Measurements from ENCODE around the gene KRT28.

Gene KRT28

GRCh38 chr17:40809721-40810421 lies 10.1 kb upstream of the KRT28 start:
- Mint-ChIP-seq H3K4me1 (ENCODE audit: low read depth) (no peaks in the 10 kb centered on the region), H3K9me3 (ENCODE audit: low read depth) (no peaks in the 10 kb centered on the region), H3K27ac (no peak overlapping the region), H3K36me3 (peaks cover 3% of the 10 kb centered on the region), H3K27me3 (peaks cover 56% of the 10 kb centered on the region), H3K4me3 (no peak overlapping the region)

GRCh38 chr17:40806131-40806530 lies 6.4 kb upstream of the KRT28 start:
- H3K27me3 Mint-ChIP-seq = peaks cover 44% of the 10 kb centered on the region
- no peaks in the 10 kb centered on the region for H3K9me3 Mint-ChIP-seq (ENCODE audit: low read depth)
- peaks cover 3% of the 10 kb centered on the region for H3K36me3 Mint-ChIP-seq
- peaks cover 3% of the 10 kb centered on the region for H3K4me1 Mint-ChIP-seq (ENCODE audit: low read depth)
- no peak overlapping the region for H3K27ac Mint-ChIP-seq
- no peak overlapping the region for H3K4me3 Mint-ChIP-seq

DNA sequence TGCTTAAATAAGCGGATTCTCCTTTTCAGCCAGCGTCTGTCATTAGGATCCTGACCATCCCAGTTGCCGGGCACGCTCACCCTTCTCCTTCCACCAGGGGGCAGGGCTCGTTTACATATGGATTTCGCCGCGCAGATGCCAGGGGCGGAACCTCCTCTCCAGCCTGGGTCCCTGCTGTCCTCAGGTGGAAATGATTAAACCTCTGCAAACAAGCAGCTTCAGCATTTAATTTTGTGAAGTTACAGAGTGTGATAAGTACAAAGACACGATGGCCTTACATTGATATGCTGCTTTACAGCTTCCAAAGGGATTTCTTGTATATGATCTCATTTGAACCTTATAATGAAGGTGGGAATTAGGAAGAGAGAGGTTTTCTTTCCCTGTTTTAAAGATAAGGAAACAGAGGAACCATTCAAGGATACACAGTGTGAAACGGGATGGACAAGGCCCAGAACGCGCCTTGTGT lies 3.9 kb upstream of the KRT28 start:
- Mint-ChIP-seq H3K4me3 (no peak overlapping the region), H3K4me1 (ENCODE audit: low read depth) (peaks cover 3% of the 10 kb centered on the region), H3K27me3 (peaks cover 30% of the 10 kb centered on the region), H3K9me3 (ENCODE audit: low read depth) (no peaks in the 10 kb centered on the region), H3K27ac (no peak overlapping the region), H3K36me3 (peaks cover 3% of the 10 kb centered on the region)

DNA sequence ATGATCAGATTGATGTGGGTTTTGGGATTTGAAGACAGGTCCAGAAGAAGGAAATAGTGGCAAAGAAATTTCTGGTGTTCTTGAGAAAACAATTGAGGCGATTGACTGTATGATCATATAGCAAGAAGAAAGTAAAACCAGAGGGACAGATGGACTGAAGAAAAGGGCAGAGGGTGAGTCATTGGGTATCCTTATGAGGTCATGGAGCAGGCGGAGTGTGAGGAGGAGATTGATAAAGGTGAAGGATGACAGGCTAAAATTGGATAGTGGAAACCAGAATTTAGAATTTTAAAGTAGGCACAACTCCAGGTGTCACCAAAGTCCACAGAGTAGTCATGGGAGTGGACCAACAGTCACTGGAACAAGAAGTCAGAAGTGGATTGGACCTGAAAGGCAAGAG lies 1.4 kb upstream of the KRT28 start:
- H3K36me3 Mint-ChIP-seq = peaks cover 3% of the 10 kb centered on the region
- peaks cover 3% of the 10 kb centered on the region for H3K4me1 Mint-ChIP-seq (ENCODE audit: low read depth)
- H3K27ac Mint-ChIP-seq = no peak overlapping the region
- no peaks in the 10 kb centered on the region for H3K9me3 Mint-ChIP-seq (ENCODE audit: low read depth)
- H3K27me3 Mint-ChIP-seq = peaks cover 22% of the 10 kb centered on the region
- H3K4me3 Mint-ChIP-seq = no peak overlapping the region

GRCh38 chr17:40800381-40800780 lies 622 bp upstream of the KRT28 start:
- peaks cover 3% of the 10 kb centered on the region for H3K36me3 Mint-ChIP-seq
- H3K9me3 Mint-ChIP-seq (ENCODE audit: low read depth) = no peaks in the 10 kb centered on the region
- H3K4me1 Mint-ChIP-seq (ENCODE audit: low read depth) = peaks cover 3% of the 10 kb centered on the region
- peaks cover 20% of the 10 kb centered on the region for H3K27me3 Mint-ChIP-seq
- H3K4me3 Mint-ChIP-seq = no peak overlapping the region
- H3K27ac Mint-ChIP-seq = no peak overlapping the region

- Mint-ChIP-seq H3K4me1 (ENCODE audit: low read depth) (no peaks in the 10 kb centered on the region), H3K4me3 (no peak overlapping the region), H3K27ac (no peak overlapping the region), H3K36me3 (no peaks in the 10 kb centered on the region), H3K27me3 (peaks cover 14% of the 10 kb centered on the region), H3K9me3 (ENCODE audit: low read depth) (no peaks in the 10 kb centered on the region)
Observed at GRCh38 chr17:40796846-40797245, 2.9 kb downstream of the KRT28 start.

DNA sequence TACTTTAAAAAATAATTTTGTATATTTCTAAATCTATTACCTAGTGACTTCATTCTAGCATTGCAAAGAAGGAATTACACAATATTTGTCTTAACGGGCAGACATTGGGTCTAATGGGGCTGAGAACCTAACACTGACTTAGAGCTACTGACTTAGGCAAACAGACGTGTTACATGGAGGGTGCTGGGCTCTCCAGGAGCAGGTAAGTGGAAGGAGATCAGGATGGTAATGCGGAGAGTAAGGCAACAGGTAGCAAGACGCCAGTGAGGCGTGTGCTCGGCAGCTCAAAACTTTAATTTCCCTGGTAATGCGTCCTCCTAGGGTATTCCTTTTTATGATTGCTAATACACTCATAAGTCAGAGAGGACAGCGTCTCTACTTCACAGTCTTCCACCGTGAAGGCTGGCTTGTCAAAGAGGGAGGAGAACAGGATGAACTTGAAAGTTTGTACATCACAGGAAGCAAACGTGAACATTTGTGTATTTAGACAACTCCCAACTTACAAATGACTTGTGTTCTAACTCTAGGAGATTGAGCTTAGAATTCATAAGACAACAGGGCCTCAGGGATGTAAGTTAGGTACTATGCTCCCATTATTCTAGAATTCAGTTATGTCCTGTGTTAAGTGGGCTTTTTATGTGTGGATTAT lies 4.6 kb downstream of the KRT28 start:
- Mint-ChIP-seq H3K36me3 (no peaks in the 10 kb centered on the region), H3K9me3 (ENCODE audit: low read depth) (no peaks in the 10 kb centered on the region), H3K4me3 (no peak overlapping the region), H3K27ac (no peak overlapping the region), H3K27me3 (peaks cover 14% of the 10 kb centered on the region), H3K4me1 (ENCODE audit: low read depth) (no peaks in the 10 kb centered on the region)

DNA sequence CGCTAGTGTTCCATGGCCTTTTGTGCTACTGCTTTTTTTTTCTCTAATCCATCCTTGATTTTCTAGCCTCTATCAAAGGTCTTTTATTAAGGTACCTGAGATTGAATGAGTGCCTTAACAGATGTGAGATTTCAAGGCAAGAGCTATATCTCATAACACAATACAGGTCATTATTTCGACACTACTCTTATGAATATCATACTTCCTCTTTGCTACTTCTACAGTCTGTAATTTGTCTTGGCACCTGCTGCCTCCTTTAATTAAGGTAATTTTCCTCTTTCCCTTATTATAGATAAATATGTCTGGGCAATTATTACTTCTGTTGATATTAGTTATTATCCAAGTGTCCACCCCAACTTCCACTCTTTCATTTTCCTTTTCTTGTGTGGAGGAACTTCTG lies 5.3 kb downstream of the KRT28 start:
- no peak overlapping the region for H3K27ac Mint-ChIP-seq
- no peaks in the 10 kb centered on the region for H3K36me3 Mint-ChIP-seq
- no peaks in the 10 kb centered on the region for H3K4me1 Mint-ChIP-seq (ENCODE audit: low read depth)
- peaks cover 14% of the 10 kb centered on the region for H3K27me3 Mint-ChIP-seq
- H3K4me3 Mint-ChIP-seq = no peak overlapping the region
- H3K9me3 Mint-ChIP-seq (ENCODE audit: low read depth) = no peaks in the 10 kb centered on the region

- Mint-ChIP-seq H3K4me3 (no peak overlapping the region), H3K9me3 (ENCODE audit: low read depth) (no peaks in the 10 kb centered on the region), H3K4me1 (ENCODE audit: low read depth) (no peaks in the 10 kb centered on the region), H3K27me3 (peaks cover 11% of the 10 kb centered on the region), H3K27ac (no peak overlapping the region), H3K36me3 (no peaks in the 10 kb centered on the region)
Observed at GRCh38 chr17:40793832-40794231, 5.9 kb downstream of the KRT28 start.

- no peaks in the 10 kb centered on the region for H3K36me3 Mint-ChIP-seq
- H3K27me3 Mint-ChIP-seq = peaks cover 11% of the 10 kb centered on the region
- H3K9me3 Mint-ChIP-seq (ENCODE audit: low read depth) = no peaks in the 10 kb centered on the region
- no peaks in the 10 kb centered on the region for H3K4me1 Mint-ChIP-seq (ENCODE audit: low read depth)
- H3K27ac Mint-ChIP-seq = no peak overlapping the region
- no peak overlapping the region for H3K4me3 Mint-ChIP-seq
Observed at GRCh38 chr17:40791787-40792436, 7.8 kb downstream of the KRT28 start.

DNA sequence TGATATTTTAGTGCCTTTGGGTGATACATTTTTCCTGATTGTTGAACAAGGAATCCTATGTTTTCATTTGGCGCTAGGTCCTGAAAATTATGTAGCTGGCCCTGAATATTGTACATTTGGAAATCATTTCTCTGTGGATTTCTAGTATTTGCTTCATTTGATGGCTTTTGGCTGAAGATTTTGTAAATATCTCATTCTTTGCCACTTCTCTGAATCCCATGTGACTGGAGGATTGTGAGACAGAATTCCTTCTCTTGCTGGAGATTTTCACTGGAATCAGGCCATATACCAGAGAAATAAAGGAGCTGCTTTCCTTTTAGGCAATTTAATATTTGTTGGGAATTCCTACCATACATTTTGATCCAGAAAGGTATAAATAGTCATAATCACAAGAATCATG lies 8.6 kb downstream of the KRT28 start:
- Mint-ChIP-seq H3K27ac (no peak overlapping the region), H3K27me3 (peaks cover 7% of the 10 kb centered on the region), H3K9me3 (ENCODE audit: low read depth) (no peaks in the 10 kb centered on the region), H3K4me3 (no peak overlapping the region), H3K36me3 (no peaks in the 10 kb centered on the region), H3K4me1 (ENCODE audit: low read depth) (no peaks in the 10 kb centered on the region)

DNA sequence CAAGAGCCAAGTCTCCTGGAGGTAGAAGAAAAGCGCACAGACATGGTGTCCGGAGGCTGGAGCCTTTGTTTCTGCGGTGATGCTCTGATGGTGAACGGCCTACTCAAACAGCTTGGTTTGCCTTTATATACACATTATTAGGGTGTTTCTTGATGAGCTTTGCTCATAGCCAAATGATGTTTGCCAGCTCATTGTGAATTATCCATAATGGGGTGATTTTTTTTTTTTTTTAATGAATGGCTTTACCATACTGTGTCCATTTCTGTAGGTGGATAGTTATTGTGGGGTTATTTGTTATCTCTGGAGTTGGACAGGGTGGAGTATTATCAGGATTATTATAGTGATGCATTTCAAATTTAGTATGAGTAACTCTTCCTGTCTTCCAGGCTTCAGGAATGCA lies 17.3 kb downstream of the KRT28 start, which contains the start of gene KRT27:
KRT27 (minus strand) TSS at position 101 of the 400 bp plus-strand sequence; CDS start at position 44, 57 bp downstream.
- H3K27me3 Mint-ChIP-seq = peaks cover 18% of the 10 kb centered on the region
- H3K36me3 Mint-ChIP-seq = no peaks in the 10 kb centered on the region
- H3K9me3 Mint-ChIP-seq (ENCODE audit: low read depth) = no peaks in the 10 kb centered on the region
- peaks cover 4% of the 10 kb centered on the region for H3K4me1 Mint-ChIP-seq (ENCODE audit: low read depth)
- H3K4me3 Mint-ChIP-seq = no peak within 1 kb of the TSS
- no peak within 1 kb of the TSS for H3K27ac Mint-ChIP-seq

- Mint-ChIP-seq H3K4me3 (peak overlapping the region; percentile 49), H3K27ac (no peak overlapping the region), H3K4me1 (ENCODE audit: low read depth) (peaks cover 4% of the 10 kb centered on the region), H3K9me3 (ENCODE audit: low read depth) (no peaks in the 10 kb centered on the region), H3K27me3 (peaks cover 31% of the 10 kb centered on the region), H3K36me3 (no peaks in the 10 kb centered on the region)
Observed at GRCh38 chr17:40779181-40779909, 20.4 kb downstream of the KRT28 start.

GRCh38 chr17:40778461-40778860 lies 21.3 kb downstream of the KRT28 start:
- no peak overlapping the region for H3K27ac Mint-ChIP-seq
- peaks cover 4% of the 10 kb centered on the region for H3K4me1 Mint-ChIP-seq (ENCODE audit: low read depth)
- no peak overlapping the region for H3K4me3 Mint-ChIP-seq
- H3K9me3 Mint-ChIP-seq (ENCODE audit: low read depth) = no peaks in the 10 kb centered on the region
- no peaks in the 10 kb centered on the region for H3K36me3 Mint-ChIP-seq
- H3K27me3 Mint-ChIP-seq = peaks cover 31% of the 10 kb centered on the region

DNA sequence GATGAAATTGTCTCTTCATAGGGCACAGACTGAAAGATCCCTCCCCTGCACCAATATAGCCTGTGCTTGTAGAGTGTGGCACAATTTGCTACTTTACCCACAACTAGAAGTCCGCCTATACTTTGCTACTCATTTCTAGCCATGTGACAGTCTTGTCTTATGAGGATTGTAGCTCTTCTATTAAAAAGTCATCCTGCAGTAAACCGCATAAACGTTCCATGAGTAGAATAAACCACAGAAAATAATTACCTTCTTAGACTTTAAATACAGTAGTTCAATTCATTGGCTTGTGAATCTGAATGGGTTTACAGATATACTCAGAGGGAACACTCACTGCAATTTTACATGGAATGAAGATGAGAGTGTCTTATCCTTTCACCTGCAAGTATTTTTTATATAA lies 21.8 kb downstream of the KRT28 start:
- Mint-ChIP-seq H3K9me3 (ENCODE audit: low read depth) (no peaks in the 10 kb centered on the region), H3K27me3 (peaks cover 32% of the 10 kb centered on the region), H3K4me1 (ENCODE audit: low read depth) (peaks cover 4% of the 10 kb centered on the region), H3K27ac (no peak overlapping the region), H3K36me3 (no peaks in the 10 kb centered on the region), H3K4me3 (no peak overlapping the region)
